Measurements from ENCODE around the gene RGP1.

Gene RGP1

GRCh38 chr9:35734096-35734495 is 15.0 kb upstream of the RGP1 start:
- Histone ChIP-seq H3K4me3 (ENCODE audit: low read depth, low read length) (no peak overlapping the region), H3K36me3 (ENCODE audit: control insufficient read depth, insufficient read depth, low read length) (peaks cover 29% of the 10 kb centered on the region), H3K27me3 (ENCODE audit: control insufficient read depth, insufficient read depth, low read length) (no peaks in the 10 kb centered on the region), H3K9ac (ENCODE audit: low read depth, low read length) (no peak overlapping the region), H3K9me3 (ENCODE audit: control insufficient read depth, insufficient read depth, low read length) (no peaks in the 10 kb centered on the region), H3K4me1 (ENCODE audit: control insufficient read depth, insufficient read depth, low read length) (peaks cover 11% of the 10 kb centered on the region)

- H3K27me3 ChIP-seq (ENCODE audit: control insufficient read depth, insufficient read depth, low read length) = no peaks in the 10 kb centered on the region
- no peak overlapping the region for H3K4me3 ChIP-seq (ENCODE audit: low read depth, low read length)
- H3K9me3 ChIP-seq (ENCODE audit: control insufficient read depth, insufficient read depth, low read length) = no peaks in the 10 kb centered on the region
- H3K36me3 ChIP-seq (ENCODE audit: control insufficient read depth, insufficient read depth, low read length) = peaks cover 49% of the 10 kb centered on the region
- no peaks in the 10 kb centered on the region for H3K4me1 ChIP-seq (ENCODE audit: control insufficient read depth, insufficient read depth, low read length)
- H3K9ac ChIP-seq (ENCODE audit: low read depth, low read length) = no peak overlapping the region
Measured at GRCh38 chr9:35736201-35736633, 12.9 kb upstream of the RGP1 start.

GRCh38 chr9:35737143-35737542 is 11.9 kb upstream of the RGP1 start:
- no peak overlapping the region for H3K9ac ChIP-seq (ENCODE audit: low read depth, low read length)
- H3K9me3 ChIP-seq (ENCODE audit: control insufficient read depth, insufficient read depth, low read length) = no peaks in the 10 kb centered on the region
- H3K4me3 ChIP-seq (ENCODE audit: low read depth, low read length) = no peak overlapping the region
- H3K27me3 ChIP-seq (ENCODE audit: control insufficient read depth, insufficient read depth, low read length) = no peaks in the 10 kb centered on the region
- no peaks in the 10 kb centered on the region for H3K4me1 ChIP-seq (ENCODE audit: control insufficient read depth, insufficient read depth, low read length)
- H3K36me3 ChIP-seq (ENCODE audit: control insufficient read depth, insufficient read depth, low read length) = peaks cover 56% of the 10 kb centered on the region

- no peaks in the 10 kb centered on the region for H3K4me1 ChIP-seq (ENCODE audit: control insufficient read depth, insufficient read depth, low read length)
- no peaks in the 10 kb centered on the region for H3K27me3 ChIP-seq (ENCODE audit: control insufficient read depth, insufficient read depth, low read length)
- no peak overlapping the region for H3K4me3 ChIP-seq (ENCODE audit: low read depth, low read length)
- no peaks in the 10 kb centered on the region for H3K9me3 ChIP-seq (ENCODE audit: control insufficient read depth, insufficient read depth, low read length)
- peaks cover 65% of the 10 kb centered on the region for H3K36me3 ChIP-seq (ENCODE audit: control insufficient read depth, insufficient read depth, low read length)
- no peak overlapping the region for H3K9ac ChIP-seq (ENCODE audit: low read depth, low read length)
Measured at GRCh38 chr9:35738186-35738585, 10.9 kb upstream of the RGP1 start.

- H3K9me3 ChIP-seq (ENCODE audit: control insufficient read depth, insufficient read depth, low read length) = no peaks in the 10 kb centered on the region
- peaks cover 73% of the 10 kb centered on the region for H3K36me3 ChIP-seq (ENCODE audit: control insufficient read depth, insufficient read depth, low read length)
- H3K4me1 ChIP-seq (ENCODE audit: control insufficient read depth, insufficient read depth, low read length) = no peaks in the 10 kb centered on the region
- H3K9ac ChIP-seq (ENCODE audit: low read depth, low read length) = no peak overlapping the region
- H3K27me3 ChIP-seq (ENCODE audit: control insufficient read depth, insufficient read depth, low read length) = no peaks in the 10 kb centered on the region
- no peak overlapping the region for H3K4me3 ChIP-seq (ENCODE audit: low read depth, low read length)
Measured at GRCh38 chr9:35738924-35739323, 10.2 kb upstream of the RGP1 start.

GRCh38 chr9:35740243-35740642 is 8.8 kb upstream of the RGP1 start:
- no peak overlapping the region for H3K9ac ChIP-seq (ENCODE audit: low read depth, low read length)
- H3K9me3 ChIP-seq (ENCODE audit: control insufficient read depth, insufficient read depth, low read length) = no peaks in the 10 kb centered on the region
- no peak overlapping the region for H3K4me3 ChIP-seq (ENCODE audit: low read depth, low read length)
- H3K36me3 ChIP-seq (ENCODE audit: control insufficient read depth, insufficient read depth, low read length) = peaks cover 80% of the 10 kb centered on the region
- H3K27me3 ChIP-seq (ENCODE audit: control insufficient read depth, insufficient read depth, low read length) = no peaks in the 10 kb centered on the region
- no peaks in the 10 kb centered on the region for H3K4me1 ChIP-seq (ENCODE audit: control insufficient read depth, insufficient read depth, low read length)

GRCh38 chr9:35741740-35742139 is 7.3 kb upstream of the RGP1 start:
- Histone ChIP-seq H3K36me3 (ENCODE audit: control insufficient read depth, insufficient read depth, low read length) (peaks cover 74% of the 10 kb centered on the region), H3K9ac (ENCODE audit: low read depth, low read length) (no peak overlapping the region), H3K27me3 (ENCODE audit: control insufficient read depth, insufficient read depth, low read length) (no peaks in the 10 kb centered on the region), H3K4me1 (ENCODE audit: control insufficient read depth, insufficient read depth, low read length) (peaks cover 4% of the 10 kb centered on the region), H3K4me3 (ENCODE audit: low read depth, low read length) (no peak overlapping the region), H3K9me3 (ENCODE audit: control insufficient read depth, insufficient read depth, low read length) (no peaks in the 10 kb centered on the region)

GRCh38 chr9:35743452-35743851 is 5.6 kb upstream of the RGP1 start:
- Histone ChIP-seq H3K9me3 (ENCODE audit: control insufficient read depth, insufficient read depth, low read length) (no peaks in the 10 kb centered on the region), H3K4me3 (ENCODE audit: low read depth, low read length) (no peak overlapping the region), H3K4me1 (ENCODE audit: control insufficient read depth, insufficient read depth, low read length) (peaks cover 11% of the 10 kb centered on the region), H3K27me3 (ENCODE audit: control insufficient read depth, insufficient read depth, low read length) (no peaks in the 10 kb centered on the region), H3K36me3 (ENCODE audit: control insufficient read depth, insufficient read depth, low read length) (peaks cover 57% of the 10 kb centered on the region), H3K9ac (ENCODE audit: low read depth, low read length) (no peak overlapping the region)

GRCh38 chr9:35743880-35744518 is 5.1 kb upstream of the RGP1 start:
- no peak overlapping the region for H3K9ac ChIP-seq (ENCODE audit: low read depth, low read length)
- H3K9me3 ChIP-seq (ENCODE audit: control insufficient read depth, insufficient read depth, low read length) = no peaks in the 10 kb centered on the region
- H3K27me3 ChIP-seq (ENCODE audit: control insufficient read depth, insufficient read depth, low read length) = no peaks in the 10 kb centered on the region
- H3K4me3 ChIP-seq (ENCODE audit: low read depth, low read length) = no peak overlapping the region
- H3K4me1 ChIP-seq (ENCODE audit: control insufficient read depth, insufficient read depth, low read length) = peaks cover 11% of the 10 kb centered on the region
- peaks cover 51% of the 10 kb centered on the region for H3K36me3 ChIP-seq (ENCODE audit: control insufficient read depth, insufficient read depth, low read length)

GRCh38 chr9:35745569-35745968 is 3.5 kb upstream of the RGP1 start:
- Histone ChIP-seq H3K27me3 (ENCODE audit: control insufficient read depth, insufficient read depth, low read length) (no peaks in the 10 kb centered on the region), H3K9me3 (ENCODE audit: control insufficient read depth, insufficient read depth, low read length) (no peaks in the 10 kb centered on the region), H3K36me3 (ENCODE audit: control insufficient read depth, insufficient read depth, low read length) (peaks cover 36% of the 10 kb centered on the region), H3K4me1 (ENCODE audit: control insufficient read depth, insufficient read depth, low read length) (peaks cover 11% of the 10 kb centered on the region), H3K4me3 (ENCODE audit: low read depth, low read length) (no peak overlapping the region), H3K9ac (ENCODE audit: low read depth, low read length) (no peak overlapping the region)

- Histone ChIP-seq H3K9me3 (ENCODE audit: control insufficient read depth, insufficient read depth, low read length) (no peaks in the 10 kb centered on the region), H3K9ac (ENCODE audit: low read depth, low read length) (no peak overlapping the region), H3K4me3 (ENCODE audit: low read depth, low read length) (peak overlapping the region; percentile 74), H3K36me3 (ENCODE audit: control insufficient read depth, insufficient read depth, low read length) (peaks cover 35% of the 10 kb centered on the region), H3K4me1 (ENCODE audit: control insufficient read depth, insufficient read depth, low read length) (peaks cover 11% of the 10 kb centered on the region), H3K27me3 (ENCODE audit: control insufficient read depth, insufficient read depth, low read length) (no peaks in the 10 kb centered on the region)
Measured at GRCh38 chr9:35746583-35746982, 2.5 kb upstream of the RGP1 start.

- H3K9ac ChIP-seq (ENCODE audit: low read depth, low read length) = peak overlapping the region; percentile 66
- no peaks in the 10 kb centered on the region for H3K27me3 ChIP-seq (ENCODE audit: control insufficient read depth, insufficient read depth, low read length)
- peaks cover 11% of the 10 kb centered on the region for H3K4me1 ChIP-seq (ENCODE audit: control insufficient read depth, insufficient read depth, low read length)
- peak overlapping the region; percentile 74 for H3K4me3 ChIP-seq (ENCODE audit: low read depth, low read length)
- H3K9me3 ChIP-seq (ENCODE audit: control insufficient read depth, insufficient read depth, low read length) = no peaks in the 10 kb centered on the region
- H3K36me3 ChIP-seq (ENCODE audit: control insufficient read depth, insufficient read depth, low read length) = peaks cover 31% of the 10 kb centered on the region
Measured at GRCh38 chr9:35748242-35748857, 737 bp upstream of the RGP1 start.

Measured in iPS-15b (cell line).